Heart left ventricle (tissue), 13 donors: ENCODE data around the gene EMX2.

Source experiments
- POLR2A ChIP-seq, 2 donors: fragments of 450-650 bp; IDR thresholded peaks; one replicate each; pipeline ENCODE4 v1.6.1; 2017; ENCODE audit warnings: antibody characterized with exemption in 2 of 2, mild to moderate bottlenecking in 2 of 2, moderate library complexity in 2 of 2
- TF ChIP-seq, protein P1 (sequence below), 12 donors: fragments of 200-600 bp; sonication (generic) in 4 of 12; IDR thresholded peaks; one replicate each; pipeline versions ENCODE4 v1.5.0 to v1.8.0; 2018 to 2022; ENCODE audit warnings: antibody characterized with exemption in 12 of 12, mild to moderate bottlenecking in 5 of 12
- donor health status: ischemic (EF 13 %, LVEDD 7.1; RV severe dilation, severe dysfunction).
- donor health status: DM: no; HTN: yes; CAD: no.
- donor health status: DM: no; HTN: no; CAD: no.
- donor health status: ischemic (EF 25% LVEDD 6.9; RV normal size, moderate dysfunction).
- donor health status: ischemic (EF 25% LVEDD 5.7; RV mildly dilated, moderate dysfunction).
- donor health status: ischemic (EF 35%, LVEDD 5.7; RV mildly dilated, moderate dysfunction).
- donor health status: nonischemic (EF 11% LVEDD 7.7; RV severe dilation, severe dysfunction).
- donor health status: DM: yes; HTN: yes; CAD: no.
- donor health status: PGD.
- donor health status: ischemic (EF 29% LVEDD 5.4; RV normal size, mild dysfunction).
- donor health status: nonischemic (EF 23%, LVEDD 6.1; RV moderate dilation, normal function).

DNA sequence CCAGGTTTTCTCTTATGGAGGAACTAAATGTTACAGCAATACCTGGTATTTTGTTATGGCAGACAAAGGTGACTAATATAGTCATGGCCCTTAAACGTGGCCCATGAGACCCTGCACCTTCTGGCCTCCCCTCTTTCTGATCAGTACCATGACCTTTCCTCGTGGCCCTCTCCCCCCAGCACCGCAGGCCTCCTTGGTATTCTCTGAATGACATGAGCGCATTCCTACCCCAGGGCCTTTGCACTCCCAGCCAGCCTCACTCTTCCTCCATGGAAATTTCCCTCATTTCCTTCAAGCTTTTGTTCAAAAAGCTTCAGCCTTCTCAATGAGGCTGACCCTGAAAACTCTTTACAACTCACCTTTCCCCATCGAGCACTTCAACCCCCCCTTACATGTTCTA is 46.5 kb upstream of the EMX2 start:
- TF ChIP-seq, protein P1, sequence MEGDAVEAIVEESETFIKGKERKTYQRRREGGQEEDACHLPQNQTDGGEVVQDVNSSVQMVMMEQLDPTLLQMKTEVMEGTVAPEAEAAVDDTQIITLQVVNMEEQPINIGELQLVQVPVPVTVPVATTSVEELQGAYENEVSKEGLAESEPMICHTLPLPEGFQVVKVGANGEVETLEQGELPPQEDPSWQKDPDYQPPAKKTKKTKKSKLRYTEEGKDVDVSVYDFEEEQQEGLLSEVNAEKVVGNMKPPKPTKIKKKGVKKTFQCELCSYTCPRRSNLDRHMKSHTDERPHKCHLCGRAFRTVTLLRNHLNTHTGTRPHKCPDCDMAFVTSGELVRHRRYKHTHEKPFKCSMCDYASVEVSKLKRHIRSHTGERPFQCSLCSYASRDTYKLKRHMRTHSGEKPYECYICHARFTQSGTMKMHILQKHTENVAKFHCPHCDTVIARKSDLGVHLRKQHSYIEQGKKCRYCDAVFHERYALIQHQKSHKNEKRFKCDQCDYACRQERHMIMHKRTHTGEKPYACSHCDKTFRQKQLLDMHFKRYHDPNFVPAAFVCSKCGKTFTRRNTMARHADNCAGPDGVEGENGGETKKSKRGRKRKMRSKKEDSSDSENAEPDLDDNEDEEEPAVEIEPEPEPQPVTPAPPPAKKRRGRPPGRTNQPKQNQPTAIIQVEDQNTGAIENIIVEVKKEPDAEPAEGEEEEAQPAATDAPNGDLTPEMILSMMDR (IDR thresholded peaks at IDR 0.05) = no peak
- no peak for TF ChIP-seq POLR2A (IDR thresholded peaks at IDR 0.05)
